ENCODE measurements around the gene ATP13A4. TPM values are rescaled to one million over a fixed set of nuclear protein-coding genes. Genes with fewer than 3 reads are reported as not detected.

The ATP13A4 gene
- total and polyA plus RNA-seq, 2 donors (not counting 1 experiment from before 2014, with no cell fraction given): 1.7 to 6.4 TPM

- Histone ChIP-seq H3K9ac (ENCODE audit: low read length) (no peak overlapping the region), H3K9me3 (ENCODE audit: control extremely low read depth in 1 of 3, control insufficient read depth in 2 of 3, insufficient read depth in 1 of 3, low read length in 2 of 3) (no peaks in the 10 kb centered on the region), H2AFZ (ENCODE audit: insufficient read depth, low read depth, low read length, poor library complexity, severe bottlenecking) (no peak overlapping the region), H3K79me2 (ENCODE audit: control insufficient read depth, insufficient read depth, low read length) (no peaks in the 10 kb centered on the region), H3K4me2 (replicated peaks; ENCODE audit: low read depth, low read length, poor library complexity, severe bottlenecking) (no peak overlapping the region), H4K20me1 (ENCODE audit: control insufficient read depth, insufficient read depth, low read length, poor library complexity, severe bottlenecking) (no peaks in the 10 kb centered on the region), H3K4me3 (ENCODE audit: control extremely low read depth in 1 of 5, extremely low read depth in 1 of 5, insufficient read depth in 1 of 5, low read depth in 2 of 5, low read length in 4 of 5) (no peak overlapping the region), H3K36me3 (replicated peaks in 1 of 2; ENCODE audit: control extremely low read depth in 1 of 2, control insufficient read depth in 1 of 2, extremely low read depth in 1 of 2, insufficient read depth in 2 of 2, low read length in 1 of 2) (no peaks in the 10 kb centered on the region), H3K4me1 (ENCODE audit: control insufficient read depth in 2 of 2, insufficient read depth in 2 of 2, low read length in 2 of 2) (no peaks in the 10 kb centered on the region), H3K27ac (ENCODE audit: low read length in 2 of 2) (no peak overlapping the region), H3K27me3 (replicated peaks in 1 of 4; ENCODE audit: control extremely low read depth in 1 of 4, control insufficient read depth in 3 of 4, insufficient read depth in 4 of 4, low read length in 3 of 4) (no peaks in the 10 kb centered on the region)
- WGBS (ENCODE audit: insufficient coverage): no CpG with 5 or more reads among the region's 3 CpGs
- Mint-ChIP-seq H3K27ac (no peak overlapping the region), H3K4me1 (no peaks in the 10 kb centered on the region), H3K9me3 (ENCODE audit: insufficient read depth) (no peaks in the 10 kb centered on the region), H3K27me3 (no peaks in the 10 kb centered on the region), H3K4me3 (no peak overlapping the region)
- intact Hi-C loops (cut with micrococcal nuclease): no loop called here
- CTCF ChIA-PET: no interaction called here
- no peak for TF ChIP-seq CTCF (IDR thresholded peaks at IDR 0.05)
- TF ChIP-seq EZH2 (IDR thresholded peaks at IDR 0.05; ENCODE audit: borderline replicate concordance, insufficient read depth, low read depth, low read length, poor library complexity, severe bottlenecking): no peak
- ATAC-seq (ENCODE audit: low read depth) (no peak), DNase-seq (no peak)
- POLR2A ChIA-PET: no interaction called here
Observed at GRCh38 chr3:193563426-193563825, 8.7 kb upstream of the ATP13A4 start.

DNA sequence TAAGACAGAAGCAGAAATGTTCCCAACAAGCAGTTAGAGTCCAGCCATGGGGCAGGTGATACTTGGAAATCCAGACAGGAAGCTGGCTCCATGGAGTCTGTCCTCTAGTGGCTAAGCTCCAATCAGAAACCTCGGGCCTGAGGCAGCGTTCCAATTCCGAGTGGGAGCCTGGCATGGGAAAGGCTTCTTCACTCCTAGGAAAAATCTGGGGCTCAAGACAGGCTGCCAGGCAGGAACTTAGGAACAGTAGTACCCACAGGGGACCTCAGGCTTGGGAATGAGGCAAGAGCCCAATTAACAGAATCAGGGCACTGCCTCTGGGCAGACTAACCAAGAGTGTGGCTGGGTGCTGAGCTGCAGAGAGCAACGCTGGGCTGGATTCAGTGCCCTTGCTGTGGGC is 6.2 kb upstream of the ATP13A4 start:
- H3K27me3 ChIP-seq (replicated peaks in 1 of 4; ENCODE audit: control extremely low read depth in 1 of 4, control insufficient read depth in 3 of 4, insufficient read depth in 4 of 4, low read length in 3 of 4): no peaks in the 10 kb centered on the region
- no peaks in the 10 kb centered on the region for H3K36me3 ChIP-seq (replicated peaks in 1 of 2; ENCODE audit: control extremely low read depth in 1 of 2, control insufficient read depth in 1 of 2, extremely low read depth in 1 of 2, insufficient read depth in 2 of 2, low read length in 1 of 2)
- H3K9me3 ChIP-seq (ENCODE audit: control extremely low read depth in 1 of 3, control insufficient read depth in 2 of 3, insufficient read depth in 1 of 3, low read length in 2 of 3): no peaks in the 10 kb centered on the region
- no peak overlapping the region for H2AFZ ChIP-seq (ENCODE audit: insufficient read depth, low read depth, low read length, poor library complexity, severe bottlenecking)
- Mint-ChIP-seq H3K4me1 (no peaks in the 10 kb centered on the region), H3K4me3 (no peak overlapping the region), H3K27me3 (no peaks in the 10 kb centered on the region), H3K9me3 (ENCODE audit: insufficient read depth) (no peaks in the 10 kb centered on the region), H3K27ac (no peak overlapping the region)
- H3K4me3 ChIP-seq (ENCODE audit: control extremely low read depth in 1 of 5, extremely low read depth in 1 of 5, insufficient read depth in 1 of 5, low read depth in 2 of 5, low read length in 4 of 5): no peak overlapping the region
- no peak overlapping the region for H3K27ac ChIP-seq (ENCODE audit: low read length in 2 of 2)
- intact Hi-C loops (cut with micrococcal nuclease): no loop called here
- no peak overlapping the region for H3K9ac ChIP-seq (ENCODE audit: low read length)
- ChIA-PET POLR2A (no interaction called here), CTCF (no interaction called here)
- ATAC-seq (ENCODE audit: low read depth) (no peak), DNase-seq (no peak)
- no peaks in the 10 kb centered on the region for H3K79me2 ChIP-seq (ENCODE audit: control insufficient read depth, insufficient read depth, low read length)
- 95% methylated on average over 4 of the region's 4 CpGs for WGBS (ENCODE audit: insufficient coverage)
- TF ChIP-seq EZH2 (IDR thresholded peaks at IDR 0.05; ENCODE audit: borderline replicate concordance, insufficient read depth, low read depth, low read length, poor library complexity, severe bottlenecking): no peak
- TF ChIP-seq CTCF (IDR thresholded peaks at IDR 0.05): no peak
- no peaks in the 10 kb centered on the region for H4K20me1 ChIP-seq (ENCODE audit: control insufficient read depth, insufficient read depth, low read length, poor library complexity, severe bottlenecking)
- H3K4me2 ChIP-seq (replicated peaks; ENCODE audit: low read depth, low read length, poor library complexity, severe bottlenecking): no peak overlapping the region
- H3K4me1 ChIP-seq (ENCODE audit: control insufficient read depth in 2 of 2, insufficient read depth in 2 of 2, low read length in 2 of 2): no peaks in the 10 kb centered on the region
